Right lung (tissue), 5 donors: Measurements from ENCODE around the gene ULBP3. TPM values are rescaled to one million over a fixed set of nuclear protein-coding genes. Genes with fewer than 3 reads are reported as not detected.
"Not testable (repeated sequence)": the region's sequence is repeated elsewhere in the genome, so short reads cannot be mapped to it uniquely, and the experiment has no call there.

Experiments used
- DNase-seq, 2 donors: peaks; one replicate each; pipeline ENCODE4 v3.0.0-alpha.2; 2013
- polyA plus RNA-seq, 5 donors: library from polyadenylated mRNA; unstranded; fragments of 120-200 nt; gene quantifications; one replicate each; pipeline versions ENCODE4 v1.2.1 to v1.2.3, GENCODE V29; 2013; ENCODE audit warnings: inconsistent platforms in 1 of 5, low replicate concordance in 1 of 5; ENCODE audit not compliant: insufficient read length in 5 of 5, insufficient read depth in 1 of 5

Gene ULBP3
- polyA plus RNA-seq, 5 donors, result 8.6 to 13.0 (median 10.2) TPM

GRCh38 chr6:150017186-150017521, 51.8 kb downstream of the ULBP3 start:
- not testable (repeated sequence) for DNase-seq

DNA sequence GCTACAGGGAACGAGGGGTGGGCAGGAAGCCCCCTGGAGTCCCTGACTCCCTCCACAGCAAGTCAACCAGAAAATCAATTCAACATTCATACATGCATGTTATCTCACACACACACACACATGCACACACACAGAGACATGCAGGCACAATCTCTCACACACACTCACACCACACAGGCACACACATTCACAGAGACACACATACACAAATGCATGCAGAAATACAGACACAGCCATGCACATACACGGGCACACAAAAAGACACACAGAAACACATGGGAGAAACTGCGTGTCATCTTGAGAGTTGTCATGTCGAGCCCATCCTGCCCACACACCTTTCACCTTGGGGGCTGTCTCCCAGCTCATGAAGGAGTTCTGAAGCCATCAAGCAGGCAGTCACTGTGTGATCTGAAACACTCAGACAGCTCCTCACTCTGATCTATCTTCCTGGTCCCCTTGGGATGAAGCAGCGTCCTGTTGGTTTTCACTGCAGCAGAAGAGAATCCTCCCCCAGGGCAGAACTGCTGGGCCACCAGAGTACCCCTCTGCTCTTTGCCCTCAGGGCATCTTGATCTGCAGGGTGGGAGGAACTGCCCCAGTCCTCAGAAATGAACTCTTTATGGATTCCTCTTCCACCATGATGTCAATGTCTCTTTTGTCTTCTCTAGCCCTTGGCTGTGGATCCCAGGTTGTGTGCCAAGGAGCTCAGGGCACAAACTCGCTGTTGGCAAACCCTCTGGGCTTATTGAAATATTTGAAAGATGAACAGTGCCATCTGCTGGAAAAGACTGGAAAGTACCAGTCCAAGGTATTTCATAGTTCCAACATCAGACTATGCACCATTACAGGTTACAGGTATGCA, 52.4 kb downstream of the ULBP3 start:
- peak; percentile 52 to 55 for DNase-seq

DNA sequence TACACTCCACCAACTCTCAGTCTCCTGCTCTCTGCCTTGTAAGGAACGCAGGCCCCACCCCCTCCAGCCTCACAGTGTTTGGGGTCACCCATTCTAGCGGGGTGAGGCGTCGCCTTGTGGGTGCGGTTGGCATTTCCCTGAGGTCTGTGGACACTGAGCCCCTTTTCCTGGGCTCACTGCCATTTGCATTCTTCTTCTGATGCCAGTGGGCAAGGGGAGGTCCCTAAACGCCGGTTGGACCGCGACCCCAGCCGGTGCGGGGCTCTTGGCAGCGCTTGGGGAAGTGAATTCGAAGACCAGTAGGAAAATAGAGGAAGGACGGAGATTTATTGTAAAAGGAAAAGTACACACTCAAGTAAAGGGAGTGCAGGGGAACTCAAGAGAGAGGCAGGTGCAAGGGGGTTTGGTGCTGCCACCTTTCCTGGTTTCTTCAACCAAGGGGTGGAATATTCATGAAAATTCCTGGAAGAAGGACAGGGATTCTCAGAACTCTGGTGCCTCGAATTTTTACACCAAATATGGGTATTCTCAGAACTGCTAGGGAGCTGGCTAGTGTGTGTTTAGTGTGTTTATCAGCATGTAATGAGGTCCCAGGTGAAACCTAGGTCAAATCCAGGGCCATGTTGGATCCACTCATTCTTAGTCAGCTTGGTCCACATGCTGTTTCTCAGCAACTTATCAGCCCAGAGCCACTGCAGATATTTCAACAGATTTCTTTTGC, 53.5 kb downstream of the ULBP3 start:
- DNase-seq, result not testable (repeated sequence)

DNA sequence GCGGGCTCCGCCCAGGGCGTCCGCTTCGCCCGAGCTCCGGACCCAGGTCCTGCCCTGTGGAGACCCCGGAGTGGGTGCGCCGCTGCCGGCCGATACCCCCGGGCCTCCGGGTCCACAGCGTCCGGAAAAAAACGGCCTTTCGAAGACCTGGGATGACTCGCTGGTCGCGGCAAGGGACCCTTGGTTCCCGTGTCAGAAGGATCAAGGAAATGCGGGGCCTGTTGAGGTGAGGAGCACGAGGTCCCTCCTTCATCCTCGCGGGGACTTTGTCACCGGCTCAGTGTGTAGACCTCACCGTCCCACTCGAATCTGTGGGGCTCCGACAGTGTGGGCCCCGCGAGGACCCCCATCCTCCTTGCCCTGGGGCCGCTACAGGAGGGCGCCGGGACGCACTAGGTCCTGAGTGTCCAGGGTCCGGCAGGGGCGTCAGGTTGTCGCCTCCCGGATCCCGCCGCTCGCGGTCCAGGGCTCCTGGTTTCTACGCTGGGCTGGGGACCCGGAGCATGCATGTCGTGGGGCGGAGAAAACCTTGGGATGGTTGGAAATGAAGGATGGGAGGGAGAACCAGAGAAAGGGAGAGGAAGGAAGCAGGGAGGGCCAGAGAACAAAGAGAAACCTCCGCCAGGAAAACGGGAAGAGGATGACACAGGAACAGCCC, 54.2 kb downstream of the ULBP3 start:
- DNase-seq, result not testable (repeated sequence)

- DNase-seq, result not testable (repeated sequence)
Measured at GRCh38 chr6:150013785-150014622, 54.9 kb downstream of the ULBP3 start.

- not testable (repeated sequence) for DNase-seq
Measured at GRCh38 chr6:150012846-150013784, 55.8 kb downstream of the ULBP3 start.

Other genes starting within 250 kb of the ULBP3 start
- 10 to 100 TPM; 28.4 to 35.8 (median 33.8) TPM for gene LRP11, start 204.8 kb downstream of the ULBP3 start, polyA plus RNA-seq
- under 1 TPM; 0.24 to 0.61 (median 0.42) TPM for gene RAET1E, start 171.0 kb downstream of the ULBP3 start, polyA plus RNA-seq
- 1 to 10 TPM; 1.6 to 2.4 (median 2.0) TPM for gene RAET1G, start 146.0 kb downstream of the ULBP3 start, polyA plus RNA-seq
- gene ULBP2, start 127.1 kb downstream of the ULBP3 start, polyA plus RNA-seq, result 1 to 10 TPM; 2.3 to 2.9 (median 2.5) TPM
- gene ULBP1, start 105.2 kb downstream of the ULBP3 start, polyA plus RNA-seq, result 1 to 10 TPM; 3.9 to 5.1 (median 4.8) TPM
- not detected for gene RAET1L, start 43.6 kb downstream of the ULBP3 start, polyA plus RNA-seq
- 10 to 100 TPM; 11.4 to 29.8 (median 18.2) TPM for gene PPP1R14C, start 73.9 kb upstream of the ULBP3 start, polyA plus RNA-seq